H9 (cell line): ENCODE results near the gene TM6SF1. TPM values are rescaled to one million over a fixed set of nuclear protein-coding genes. Genes with fewer than 3 reads are reported as not detected.
A peak's percentile ranks its signal among the peaks of the same experiment; 100 is the strongest.

Source experiments
- DNase-seq: peaks from one replicate; pipeline ENCODE4 v3.0.0-alpha.2; 2017
- H2AFZ ChIP-seq: one replicate; pipeline ENCODE4 v1.6.1; 2013; ENCODE audit warnings: mild to moderate bottlenecking, low read length, control low read depth, moderate library complexity
- H2AK5ac ChIP-seq: 2 replicates; pipeline ENCODE4 v1.6.1; 2013; ENCODE audit warnings: low read length, control low read depth, mixed read lengths; ENCODE audit not compliant: insufficient read length
- H2BK120ac ChIP-seq: one replicate; pipeline ENCODE4 v1.6.1; 2013; ENCODE audit warnings: low read depth, mild to moderate bottlenecking, low read length, control low read depth, inconsistent platforms; ENCODE audit not compliant: poor library complexity, severe bottlenecking
- H2BK12ac ChIP-seq: 2 replicates; pipeline ENCODE4 v1.6.1; 2013; ENCODE audit warnings: low read length, control low read depth, mixed read lengths, low read depth; ENCODE audit not compliant: insufficient read length
- H2BK15ac ChIP-seq: 2 replicates; pipeline ENCODE4 v1.6.1; 2013; ENCODE audit warnings: low read depth, low read length, control low read depth
- H2BK20ac ChIP-seq: one replicate; pipeline ENCODE4 v1.6.1; 2013; ENCODE audit warnings: low read depth, mild to moderate bottlenecking, low read length, control low read depth, inconsistent platforms; ENCODE audit not compliant: poor library complexity, severe bottlenecking
- H2BK5ac ChIP-seq: 2 replicates; pipeline ENCODE4 v1.6.1; 2013; ENCODE audit warnings: low read length, control low read depth, mixed read lengths; ENCODE audit not compliant: insufficient read length
- H3K14ac ChIP-seq: 2 replicates; pipeline ENCODE4 v1.6.1; 2013; ENCODE audit warnings: low read length, control low read depth; ENCODE audit not compliant: insufficient read depth
- H3K18ac ChIP-seq: 2 replicates; pipeline ENCODE4 v1.6.1; 2013; ENCODE audit warnings: low read depth, mild to moderate bottlenecking, mixed read lengths, low read length, control low read depth; ENCODE audit not compliant: insufficient read length
- H3K23ac ChIP-seq: 2 replicates; pipeline ENCODE4 v1.6.1; 2013; ENCODE audit warnings: low read length, control low read depth, mixed read lengths, low read depth; ENCODE audit not compliant: insufficient read length
- H3K23me2 ChIP-seq: 2 replicates; pipeline ENCODE4 v1.6.1; 2013; ENCODE audit warnings: low read depth, mild to moderate bottlenecking, mixed read lengths, low read length, control low read depth; ENCODE audit not compliant: insufficient read length, poor library complexity, severe bottlenecking
- H3K27ac ChIP-seq: 2 replicates; pipeline ENCODE4 v1.5.1; 2013; ENCODE audit warnings: low read length, control low read depth, mixed read lengths, low read depth; ENCODE audit not compliant: insufficient read length
- H3K27me3 ChIP-seq: 2 replicates; pipeline ENCODE4 v1.6.1; 2013; ENCODE audit warnings: low read length, control low read depth, inconsistent platforms; ENCODE audit not compliant: insufficient read depth
- H3K4ac ChIP-seq: 2 replicates; pipeline ENCODE4 v1.6.1; 2013; ENCODE audit warnings: low read depth, mild to moderate bottlenecking, control low read depth, inconsistent platforms, low read length, moderate library complexity
- H3K4me1 ChIP-seq: 2 replicates; pipeline ENCODE4 v1.6.1; 2013; ENCODE audit warnings: low read length, control low read depth, inconsistent platforms; ENCODE audit not compliant: insufficient read depth
- H3K4me2 ChIP-seq: 2 replicates; pipeline ENCODE4 v1.6.1; 2013; ENCODE audit warnings: low read length, control low read depth, mixed read lengths; ENCODE audit not compliant: insufficient read length, insufficient read depth
- H3K56ac ChIP-seq: 2 replicates; pipeline ENCODE4 v1.6.1; 2013; ENCODE audit warnings: low read depth, mild to moderate bottlenecking, mixed read lengths, low read length, control low read depth; ENCODE audit not compliant: insufficient read length
- H3K79me1 ChIP-seq: 2 replicates; pipeline ENCODE4 v1.6.1; 2013; ENCODE audit warnings: low read depth, mild to moderate bottlenecking, moderate library complexity, low read length, control low read depth, inconsistent platforms; ENCODE audit not compliant: insufficient read depth, poor library complexity, severe bottlenecking
- H3K79me2 ChIP-seq: 2 replicates; pipeline ENCODE4 v1.6.1; 2013; ENCODE audit warnings: low read length, control low read depth, inconsistent platforms; ENCODE audit not compliant: insufficient read depth
- H3K9ac ChIP-seq: 2 replicates; pipeline ENCODE4 v1.6.1; 2013; ENCODE audit warnings: low read length, control low read depth, mixed read lengths; ENCODE audit not compliant: insufficient read length; ENCODE audit errors: extremely low read depth
- H3K9me3 ChIP-seq: one replicate; pipeline ENCODE4 v1.6.1; 2013; ENCODE audit warnings: low read depth, low read length, inconsistent platforms; ENCODE audit not compliant: control insufficient read depth
- H3T11ph ChIP-seq: one replicate; pipeline ENCODE4 v1.6.1; 2013; ENCODE audit warnings: mild to moderate bottlenecking, low read length, control low read depth, inconsistent platforms
- H4K20me1 ChIP-seq: one replicate; pipeline ENCODE4 v1.6.1; 2013; ENCODE audit not compliant: control insufficient read depth, insufficient read length, insufficient read depth
- H4K5ac ChIP-seq: 2 replicates; pipeline ENCODE4 v1.6.1; 2013; ENCODE audit warnings: low read depth, mild to moderate bottlenecking, mixed read lengths, low read length, control low read depth; ENCODE audit not compliant: insufficient read length
- H4K8ac ChIP-seq: replicated peaks from 2 replicates; pipeline ENCODE4 v1.6.1; 2013; ENCODE audit warnings: low read length, control low read depth, mixed read lengths, low read depth; ENCODE audit not compliant: insufficient read length
- H4K91ac ChIP-seq: 2 replicates; pipeline ENCODE4 v1.6.1; 2013; ENCODE audit warnings: low read depth, mild to moderate bottlenecking, moderate library complexity, mixed read lengths, low read length, control low read depth; ENCODE audit not compliant: insufficient read length
- H3K27ac Mint-ChIP-seq, 3 experiments: 2 replicates in 2 of 3; 3 replicates in 1 of 3; pipeline ENCODE4 v1.8.0; 2020 to 2021; ENCODE audit warnings: mixed read lengths in 3 of 3, mild to moderate bottlenecking in 1 of 3, moderate library complexity in 1 of 3
- H3K27me3 Mint-ChIP-seq: 2 replicates; pipeline ENCODE4 v1.8.0; 2021; ENCODE audit warnings: low read depth, mild to moderate bottlenecking, moderate library complexity, mixed read lengths
- H3K36me3 Mint-ChIP-seq, 3 experiments: 2 replicates in 2 of 3; 3 replicates in 1 of 3; pipeline ENCODE4 v1.8.0; 2020 to 2021; ENCODE audit warnings: low read depth in 3 of 3, mixed read lengths in 3 of 3; ENCODE audit not compliant: insufficient read depth in 1 of 3
- H3K4me1 Mint-ChIP-seq, 2 experiments: 2 replicates each; pipeline ENCODE4 v1.8.0; 2020; ENCODE audit warnings: mixed read lengths in 2 of 2
- H3K4me3 Mint-ChIP-seq, 2 experiments: 2 replicates in 1 of 2; 3 replicates in 1 of 2; pipeline ENCODE4 v1.8.0; 2020 to 2021; ENCODE audit warnings: mild to moderate bottlenecking in 2 of 2, mixed read lengths in 2 of 2, moderate library complexity in 1 of 2
- H3K9me3 Mint-ChIP-seq, 2 experiments: 2 replicates in 1 of 2; 3 replicates in 1 of 2; pipeline ENCODE4 v1.8.0; 2020; ENCODE audit warnings: mild to moderate bottlenecking in 2 of 2, mixed read lengths in 2 of 2, moderate library complexity in 1 of 2
- WGBS: extraction: QIAGEN DNeasy Blood & Tissue Kit; methylation state at CpG from one replicate; pipeline ENCODE4 v1.1.7; 2013; ENCODE audit warnings: missing lambda C conversion rate, low lambda C conversion rate, mixed read lengths; ENCODE audit not compliant: insufficient read length; ENCODE audit errors: extremely low coverage; 5-methylcytosine and 5-hydroxymethylcytosine counted together
- total RNA-seq: library from RNA; stranded (reverse); gene quantifications from 2 replicates; pipeline ENCODE4 v1.2.1, GENCODE V29; 2021
- TF ChIP-seq, protein P1 (sequence below): fragments of 200-600 bp; sonication (generic); conservative IDR thresholded peaks from 3 replicates; pipeline ENCODE4 v1.8.0; 2021; ENCODE audit warnings: antibody characterized with exemption, mild to moderate bottlenecking

Gene TM6SF1
- total RNA-seq, 1 experiment from 2014 or later = 0.96 TPM

DNA sequence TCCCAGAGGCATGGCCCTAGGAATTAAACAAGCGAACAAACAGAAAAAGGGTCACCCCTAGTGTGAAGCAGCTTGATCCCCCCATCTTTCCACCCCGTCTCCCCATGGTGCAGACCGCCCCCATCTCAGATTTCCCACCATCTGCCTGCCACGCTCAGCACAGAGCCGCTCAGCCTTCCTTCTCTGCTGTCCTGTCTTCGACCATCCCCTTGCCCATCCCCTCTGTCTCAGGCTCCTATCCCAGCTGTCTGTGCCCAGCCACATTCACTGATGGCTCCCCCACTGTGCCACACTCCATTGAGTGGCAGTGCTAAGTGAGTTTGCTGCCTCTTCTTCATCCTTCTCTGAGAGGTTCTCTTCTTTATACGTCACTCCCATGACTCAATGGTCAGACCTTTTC lies 28.7 kb upstream of the TM6SF1 start:
- no peak overlapping the region for H2BK5ac ChIP-seq
- no peak overlapping the region for H4K8ac ChIP-seq
- Mint-ChIP-seq H3K4me1 (peaks cover 5 to 8% of the 10 kb centered on the region in 2 experiments), H3K36me3 (peaks cover 2 to 10% (median 4%) of the 10 kb centered on the region in 3 experiments; a peak in 5 of 7 replicates), H3K9me3 (peaks cover 13 to 14% of the 10 kb centered on the region in 2 experiments), H3K4me3 (no peak overlapping the region; a peak in 1 of 5 replicates), H3K27me3 (peaks cover 19% of the 10 kb centered on the region), H3K27ac (peak overlapping the region in 2 of 3 experiments; percentile 57 to 90; a peak in 2 of 7 replicates)
- H2BK120ac ChIP-seq = no peak overlapping the region
- H3T11ph ChIP-seq = no peak overlapping the region
- no peak overlapping the region for H2AFZ ChIP-seq
- H3K4ac ChIP-seq = no peak overlapping the region
- no peaks in the 10 kb centered on the region for H3K23me2 ChIP-seq
- no peak overlapping the region for H3K18ac ChIP-seq
- H4K20me1 ChIP-seq = no peaks in the 10 kb centered on the region
- H3K27me3 ChIP-seq = no peaks in the 10 kb centered on the region
- no peak overlapping the region; the same call in 1 of the 2 replicates for H3K14ac ChIP-seq
- no peaks in the 10 kb centered on the region for H3K79me2 ChIP-seq
- H2BK15ac ChIP-seq = no peak overlapping the region
- no peak overlapping the region for H3K4me2 ChIP-seq
- H3K27ac ChIP-seq = no peak overlapping the region
- no peaks in the 10 kb centered on the region for H3K79me1 ChIP-seq
- H3K9ac ChIP-seq = no peak overlapping the region
- DNase-seq = no peak
- no peak overlapping the region for H4K91ac ChIP-seq
- no peak overlapping the region for H3K56ac ChIP-seq
- H3K4me1 ChIP-seq = no peaks in the 10 kb centered on the region
- H2AK5ac ChIP-seq = no peak overlapping the region
- peaks cover 5% of the 10 kb centered on the region for H3K9me3 ChIP-seq
- H2BK20ac ChIP-seq = no peak overlapping the region
- no peak overlapping the region for H3K23ac ChIP-seq
- WGBS = no CpG with 5 or more reads among the region's 7 CpGs
- TF ChIP-seq, protein P1, sequence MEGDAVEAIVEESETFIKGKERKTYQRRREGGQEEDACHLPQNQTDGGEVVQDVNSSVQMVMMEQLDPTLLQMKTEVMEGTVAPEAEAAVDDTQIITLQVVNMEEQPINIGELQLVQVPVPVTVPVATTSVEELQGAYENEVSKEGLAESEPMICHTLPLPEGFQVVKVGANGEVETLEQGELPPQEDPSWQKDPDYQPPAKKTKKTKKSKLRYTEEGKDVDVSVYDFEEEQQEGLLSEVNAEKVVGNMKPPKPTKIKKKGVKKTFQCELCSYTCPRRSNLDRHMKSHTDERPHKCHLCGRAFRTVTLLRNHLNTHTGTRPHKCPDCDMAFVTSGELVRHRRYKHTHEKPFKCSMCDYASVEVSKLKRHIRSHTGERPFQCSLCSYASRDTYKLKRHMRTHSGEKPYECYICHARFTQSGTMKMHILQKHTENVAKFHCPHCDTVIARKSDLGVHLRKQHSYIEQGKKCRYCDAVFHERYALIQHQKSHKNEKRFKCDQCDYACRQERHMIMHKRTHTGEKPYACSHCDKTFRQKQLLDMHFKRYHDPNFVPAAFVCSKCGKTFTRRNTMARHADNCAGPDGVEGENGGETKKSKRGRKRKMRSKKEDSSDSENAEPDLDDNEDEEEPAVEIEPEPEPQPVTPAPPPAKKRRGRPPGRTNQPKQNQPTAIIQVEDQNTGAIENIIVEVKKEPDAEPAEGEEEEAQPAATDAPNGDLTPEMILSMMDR = no peak
- no peak overlapping the region for H2BK12ac ChIP-seq
- no peak overlapping the region for H4K5ac ChIP-seq
